Neural progenitor cell (in vitro differentiated cells): ENCODE data around the gene MTCL1.

ENCODE experiments used
- CTCF ChIP-seq: fragments of 200-600 bp; sonication (generic); IDR thresholded peaks from 2 replicates; pipeline ENCODE4 v1.5.1; 2017; ENCODE audit warnings: antibody characterized with exemption, mild to moderate bottlenecking
- EZH2 ChIP-seq: fragments of 200-600 bp; sonication (generic); IDR thresholded peaks from 2 replicates; pipeline ENCODE4 v1.6.1; 2017; ENCODE audit warnings: antibody characterized with exemption, mild to moderate bottlenecking, moderate library complexity
- EZH2phosphoT487 ChIP-seq: fragments of 200-600 bp; sonication (generic); IDR thresholded peaks from 2 replicates; pipeline ENCODE4 v1.6.1; 2017; ENCODE audit warnings: antibody characterized with exemption

GRCh38 chr18:8668381-8668780 lies 37.0 kb upstream of the MTCL1 start:
- TF ChIP-seq CTCF, result no peak
- TF ChIP-seq EZH2phosphoT487, result no peak
- no peak for TF ChIP-seq EZH2
